Measurements from ENCODE around the gene ZNF256.

DNA sequence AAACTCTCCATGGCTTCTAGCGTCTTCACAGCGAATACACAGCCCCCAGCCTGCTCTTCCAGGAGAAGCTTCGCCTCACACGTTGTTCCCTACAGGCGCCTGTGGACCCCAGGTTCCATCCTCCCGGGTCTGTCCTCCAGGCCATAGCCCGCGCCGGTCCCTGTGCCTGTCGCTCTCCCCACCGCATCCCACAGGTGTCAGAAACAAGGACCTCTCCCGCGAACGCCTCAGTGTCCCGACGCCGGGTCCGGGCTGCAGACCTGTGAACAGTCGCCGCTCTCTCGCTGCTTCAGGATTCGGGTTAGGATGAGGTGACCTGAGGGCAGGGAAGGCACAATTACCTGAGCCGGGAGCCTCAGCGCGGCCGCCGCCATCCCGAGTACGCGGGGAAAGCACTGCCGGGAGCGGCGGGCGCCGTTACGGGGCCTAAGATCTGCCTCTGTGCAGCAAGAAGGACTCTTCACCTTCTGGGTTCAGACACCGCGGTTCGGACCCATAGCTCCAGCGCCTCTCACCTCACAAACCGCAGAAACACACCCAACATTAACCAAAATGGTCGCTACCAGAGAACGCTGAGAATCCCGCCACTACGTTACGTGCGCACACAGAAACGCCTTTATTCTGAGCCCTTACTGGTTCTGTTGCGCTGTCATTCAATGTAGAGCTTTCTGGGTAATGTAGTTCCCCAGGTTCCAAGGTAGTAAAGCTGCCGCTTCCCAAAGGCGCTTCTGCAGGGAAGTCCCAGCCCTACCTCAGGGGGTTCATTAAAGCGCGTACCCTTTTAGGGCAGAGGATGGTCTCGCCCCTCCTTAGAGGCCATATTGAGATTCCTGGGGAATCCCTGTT, 12.5 kb downstream of the ZNF256 start, which contains the start of gene ZNF418:
- no peak for TF ChIP-seq POLR2A (IDR thresholded peaks at IDR 0.05; ENCODE audit: low read depth, low read length)
- TF ChIP-seq, protein P1, sequence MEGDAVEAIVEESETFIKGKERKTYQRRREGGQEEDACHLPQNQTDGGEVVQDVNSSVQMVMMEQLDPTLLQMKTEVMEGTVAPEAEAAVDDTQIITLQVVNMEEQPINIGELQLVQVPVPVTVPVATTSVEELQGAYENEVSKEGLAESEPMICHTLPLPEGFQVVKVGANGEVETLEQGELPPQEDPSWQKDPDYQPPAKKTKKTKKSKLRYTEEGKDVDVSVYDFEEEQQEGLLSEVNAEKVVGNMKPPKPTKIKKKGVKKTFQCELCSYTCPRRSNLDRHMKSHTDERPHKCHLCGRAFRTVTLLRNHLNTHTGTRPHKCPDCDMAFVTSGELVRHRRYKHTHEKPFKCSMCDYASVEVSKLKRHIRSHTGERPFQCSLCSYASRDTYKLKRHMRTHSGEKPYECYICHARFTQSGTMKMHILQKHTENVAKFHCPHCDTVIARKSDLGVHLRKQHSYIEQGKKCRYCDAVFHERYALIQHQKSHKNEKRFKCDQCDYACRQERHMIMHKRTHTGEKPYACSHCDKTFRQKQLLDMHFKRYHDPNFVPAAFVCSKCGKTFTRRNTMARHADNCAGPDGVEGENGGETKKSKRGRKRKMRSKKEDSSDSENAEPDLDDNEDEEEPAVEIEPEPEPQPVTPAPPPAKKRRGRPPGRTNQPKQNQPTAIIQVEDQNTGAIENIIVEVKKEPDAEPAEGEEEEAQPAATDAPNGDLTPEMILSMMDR (conservative IDR thresholded peaks at IDR 0.05; ENCODE audit: low read depth, low read length), result no peak
- no peak for TF ChIP-seq RAD21 (IDR thresholded peaks at IDR 0.05; ENCODE audit: low read length)
- TF ChIP-seq, protein P2, sequence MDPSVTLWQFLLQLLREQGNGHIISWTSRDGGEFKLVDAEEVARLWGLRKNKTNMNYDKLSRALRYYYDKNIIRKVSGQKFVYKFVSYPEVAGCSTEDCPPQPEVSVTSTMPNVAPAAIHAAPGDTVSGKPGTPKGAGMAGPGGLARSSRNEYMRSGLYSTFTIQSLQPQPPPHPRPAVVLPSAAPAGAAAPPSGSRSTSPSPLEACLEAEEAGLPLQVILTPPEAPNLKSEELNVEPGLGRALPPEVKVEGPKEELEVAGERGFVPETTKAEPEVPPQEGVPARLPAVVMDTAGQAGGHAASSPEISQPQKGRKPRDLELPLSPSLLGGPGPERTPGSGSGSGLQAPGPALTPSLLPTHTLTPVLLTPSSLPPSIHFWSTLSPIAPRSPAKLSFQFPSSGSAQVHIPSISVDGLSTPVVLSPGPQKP (IDR thresholded peaks at IDR 0.05; ENCODE audit: borderline replicate concordance, low read depth, low read length), result no peak
- TF ChIP-seq CEBPB (IDR thresholded peaks at IDR 0.05; ENCODE audit: low read depth, low read length), result no peak
- TF ChIP-seq MAFK (IDR thresholded peaks at IDR 0.05; ENCODE audit: low read depth, low read length), result no peak
- TF ChIP-seq MXI1 (IDR thresholded peaks at IDR 0.05; ENCODE audit: borderline replicate concordance, low read depth, low read length), result no peak
- TF ChIP-seq MAZ (IDR thresholded peaks at IDR 0.05; ENCODE audit: borderline replicate concordance, low read depth, low read length), result no peak
- TF ChIP-seq CHD1 (IDR thresholded peaks at IDR 0.05; ENCODE audit: low read depth, low read length), result no peak
- no peak for TF ChIP-seq RFX5 (IDR thresholded peaks at IDR 0.05; ENCODE audit: low read depth, low read length)
- TF ChIP-seq SMC3 (IDR thresholded peaks at IDR 0.05; ENCODE audit: low read depth, low read length), result no peak
- TF ChIP-seq, protein P3, sequence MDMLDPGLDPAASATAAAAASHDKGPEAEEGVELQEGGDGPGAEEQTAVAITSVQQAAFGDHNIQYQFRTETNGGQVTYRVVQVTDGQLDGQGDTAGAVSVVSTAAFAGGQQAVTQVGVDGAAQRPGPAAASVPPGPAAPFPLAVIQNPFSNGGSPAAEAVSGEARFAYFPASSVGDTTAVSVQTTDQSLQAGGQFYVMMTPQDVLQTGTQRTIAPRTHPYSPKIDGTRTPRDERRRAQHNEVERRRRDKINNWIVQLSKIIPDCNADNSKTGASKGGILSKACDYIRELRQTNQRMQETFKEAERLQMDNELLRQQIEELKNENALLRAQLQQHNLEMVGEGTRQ (IDR thresholded peaks at IDR 0.05; ENCODE audit: low read depth, low read length), result no peak

Data from IMR-90 (cell line).